ENCODE results near the gene INSRR. TPM values are rescaled to one million over a fixed set of nuclear protein-coding genes. Genes with fewer than 3 reads are reported as not detected.

Gene INSRR
- total and polyA plus RNA-seq, 2 of the 8 experiments (the other 6 are each of a cell fraction or from before 2014, with no cell fraction given), result 0.02 TPM; not detected in 1

DNA sequence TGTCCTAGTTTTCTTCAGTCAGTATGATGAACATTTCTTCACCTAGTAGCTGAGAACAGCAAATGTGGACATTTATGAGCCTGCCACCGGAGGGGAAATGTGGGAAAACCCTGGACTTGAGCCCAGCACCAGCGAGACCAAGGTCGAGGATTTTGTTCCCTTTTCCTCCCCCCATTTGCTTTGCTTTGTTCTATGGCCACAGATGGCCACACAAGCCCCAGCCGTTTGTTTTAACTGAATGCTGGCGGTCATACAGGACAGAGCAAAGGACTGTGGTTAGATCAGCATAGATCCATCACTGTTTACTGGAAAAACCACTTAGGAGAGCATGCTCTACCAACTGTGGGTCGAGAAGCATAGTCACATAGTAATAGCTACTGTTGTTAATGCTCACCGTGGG lies 63.1 kb downstream of the INSRR start:
- Histone ChIP-seq H3K18ac (ENCODE audit: extremely low read depth, low read length) (no peak overlapping the region), H3K4me2 (ENCODE audit: insufficient read depth in 1 of 2, low read depth in 2 of 2, low read length in 2 of 2) (no peak overlapping the region), H3K9me3 (ENCODE audit: insufficient read depth in 2 of 2, low read depth in 1 of 2, low read length in 1 of 2) (no peaks in the 10 kb centered on the region), H2AK5ac (ENCODE audit: low read depth, low read length) (no peak overlapping the region), H3K23ac (ENCODE audit: insufficient read length) (no peak overlapping the region), H4K91ac (replicated peaks; ENCODE audit: insufficient read length, low read length) (no peak overlapping the region), H3K27me3 (replicated peaks in 1 of 4; ENCODE audit: control insufficient read depth in 3 of 4, extremely low read depth in 1 of 4, insufficient read depth in 3 of 4, low read length in 3 of 4) (no peaks in the 10 kb centered on the region), H3K27ac (ENCODE audit: low read depth, low read length) (no peak overlapping the region), H3K36me3 (ENCODE audit: control insufficient read depth in 2 of 4, insufficient read depth in 4 of 4, low read length in 3 of 4) (peaks cover 33 to 85% (median 70%) of the 10 kb centered on the region in 4 experiments), H4K5ac (ENCODE audit: insufficient read length, low read depth, low read length) (no peak overlapping the region), H2BK120ac (replicated peaks; ENCODE audit: low read depth, low read length) (no peak overlapping the region), H3K4ac (replicated peaks; ENCODE audit: insufficient read length, low read depth, low read length) (no peak overlapping the region), H3K4me1 (replicated peaks in 1 of 4; ENCODE audit: control insufficient read depth in 3 of 4, insufficient read depth in 4 of 4, low read length in 3 of 4) (no peaks in the 10 kb centered on the region), H3K4me3 (ENCODE audit: extremely low read depth in 1 of 4, insufficient read depth in 2 of 4, low read depth in 3 of 4, low read length in 4 of 4) (no peak overlapping the region), H3K79me2 (ENCODE audit: control insufficient read depth in 1 of 2, insufficient read depth in 2 of 2, low read length in 2 of 2) (no peaks in the 10 kb centered on the region), H3K56ac (replicated peaks; ENCODE audit: insufficient read length, low read depth, low read length) (no peak overlapping the region), H4K20me1 (replicated peaks in 1 of 2; ENCODE audit: control insufficient read depth in 1 of 2, insufficient read depth in 2 of 2, low read length in 2 of 2) (peaks cover 3 to 8% of the 10 kb centered on the region in 2 experiments), H2BK5ac (ENCODE audit: low read depth, low read length) (no peak overlapping the region), H2BK12ac (ENCODE audit: low read depth, low read length) (no peak overlapping the region), H2BK15ac (ENCODE audit: low read length) (no peak overlapping the region), H3K14ac (ENCODE audit: insufficient read length) (no peak overlapping the region), H2AFZ (ENCODE audit: low read length) (no peak overlapping the region), H3K23me2 (ENCODE audit: low read depth, low read length) (0 out of 2 replicates have a peak, but pooled peaks cover 2% of the 10 kb centered on the region), H3K79me1 (ENCODE audit: low read depth, low read length) (peaks cover 3% of the 10 kb centered on the region), H4K8ac (ENCODE audit: extremely low read depth, insufficient read depth, low read length) (no peak overlapping the region), H3K9ac (replicated peaks in 1 of 4; ENCODE audit: extremely low read depth in 1 of 4, low read depth in 3 of 4, low read length in 3 of 4) (no peak overlapping the region), H2BK20ac (ENCODE audit: low read length) (no peak overlapping the region)
- TF ChIP-seq TBP (IDR thresholded peaks at IDR 0.05; ENCODE audit: low read depth, low read length), result no peak
- TF ChIP-seq KDM1A (IDR thresholded peaks at IDR 0.05; ENCODE audit: borderline replicate concordance, low read length), result no peak
- 87% methylated on average over 7 of the region's 7 CpGs; no CpG with 5 or more reads in 1 of the 2 experiments for WGBS, 2 experiments (ENCODE audit: extremely low coverage in 1 of 2, insufficient coverage in 1 of 2, insufficient read length in 1 of 2, insufficient replicate concordance in 2 of 2, low coverage in 1 of 2, low lambda C conversion rate in 2 of 2, missing lambda C conversion rate in 1 of 2)
- ChIA-PET POLR2A (ENCODE audit: partially characterized antibody) (interaction anchor here (1.1 to 1.5 kb wide), 3 partner anchors 9 to 67 kb away, joined by 3 to 4 read pairs (median 4); no protein-coding TSS in a partner anchor), CTCF (ENCODE audit: partially characterized antibody) (interaction anchor here (0.7 to 31.8 kb wide), 18 partner anchors 10 to 133 kb away, joined by 3 to 491 read pairs (median 12); partner anchors contain the start of genes INSRR, ISG20L2, METTL25B and NTRK1)
- no peak for DNase-seq (ENCODE audit: low read depth in 1 of 2, low spot score in 2 of 2)
- no peak for FAIRE-seq
